Measurements from ENCODE around the gene REX1BD.

- TF ChIP-seq CTCF (IDR thresholded peaks at IDR 0.05; ENCODE audit: low read depth, low read length, poor library complexity, severe bottlenecking) (no peak), EZH2phosphoT487 (IDR thresholded peaks at IDR 0.05; ENCODE audit: borderline replicate concordance, low read length) (no peak)
Observed at GRCh38 chr19:18634612-18635297, 46.2 kb downstream of the REX1BD start.
